Transverse colon (tissue), 3 donors: ENCODE data around the gene FBXO40.

Experiments used
- EP300 ChIP-seq: sonication (generic); formaldehyde crosslinking; IDR thresholded peaks from one replicate; pipeline ENCODE4 v1.6.1; 2017; ENCODE audit warnings: antibody characterized with exemption, low read depth
- POLR2A ChIP-seq: fragments of 450-650 bp; IDR thresholded peaks from one replicate; pipeline ENCODE4 v1.6.1; 2016; ENCODE audit warnings: antibody characterized with exemption, mild to moderate bottlenecking, moderate library complexity
- TF ChIP-seq, protein P1 (sequence below), 5 experiments: fragments of 200-600 bp in 3 of 5; fragments of 450-650 bp in 2 of 5; sonication (generic) in 3 of 5; IDR thresholded peaks; 1 replicate in 2 of 5; 2 replicates in 3 of 5; pipeline ENCODE4 v1.5.1; 2016 to 2017; ENCODE audit warnings: antibody characterized with exemption in 5 of 5, inconsistent platforms in 3 of 5, mild to moderate bottlenecking in 2 of 5, moderate library complexity in 1 of 5

DNA sequence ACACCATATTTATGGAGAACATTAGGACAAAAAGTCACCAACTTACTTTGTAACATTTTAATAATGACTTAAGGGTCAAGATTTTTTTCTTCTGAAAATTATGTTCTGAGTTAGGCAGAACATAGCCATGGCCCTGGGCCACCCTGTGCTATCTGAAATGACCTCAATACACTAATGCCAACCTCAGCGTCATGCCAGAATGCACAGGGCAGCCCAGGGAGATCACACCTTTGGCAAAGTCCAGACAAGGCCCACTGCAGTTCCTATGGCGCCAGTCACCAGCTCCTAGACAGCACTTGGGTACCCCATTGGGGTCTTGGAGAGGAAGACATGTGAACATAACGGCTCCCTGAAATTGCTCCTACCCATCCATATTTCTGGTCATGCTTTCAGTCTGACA lies 34.4 kb downstream of the FBXO40 start:
- TF ChIP-seq POLR2A (no peak), EP300 (no peak)
- TF ChIP-seq, protein P1, sequence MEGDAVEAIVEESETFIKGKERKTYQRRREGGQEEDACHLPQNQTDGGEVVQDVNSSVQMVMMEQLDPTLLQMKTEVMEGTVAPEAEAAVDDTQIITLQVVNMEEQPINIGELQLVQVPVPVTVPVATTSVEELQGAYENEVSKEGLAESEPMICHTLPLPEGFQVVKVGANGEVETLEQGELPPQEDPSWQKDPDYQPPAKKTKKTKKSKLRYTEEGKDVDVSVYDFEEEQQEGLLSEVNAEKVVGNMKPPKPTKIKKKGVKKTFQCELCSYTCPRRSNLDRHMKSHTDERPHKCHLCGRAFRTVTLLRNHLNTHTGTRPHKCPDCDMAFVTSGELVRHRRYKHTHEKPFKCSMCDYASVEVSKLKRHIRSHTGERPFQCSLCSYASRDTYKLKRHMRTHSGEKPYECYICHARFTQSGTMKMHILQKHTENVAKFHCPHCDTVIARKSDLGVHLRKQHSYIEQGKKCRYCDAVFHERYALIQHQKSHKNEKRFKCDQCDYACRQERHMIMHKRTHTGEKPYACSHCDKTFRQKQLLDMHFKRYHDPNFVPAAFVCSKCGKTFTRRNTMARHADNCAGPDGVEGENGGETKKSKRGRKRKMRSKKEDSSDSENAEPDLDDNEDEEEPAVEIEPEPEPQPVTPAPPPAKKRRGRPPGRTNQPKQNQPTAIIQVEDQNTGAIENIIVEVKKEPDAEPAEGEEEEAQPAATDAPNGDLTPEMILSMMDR (IDR thresholded peaks at IDR 0.05), result no peak
